ENCODE results near the gene TNFRSF14. TPM values are rescaled to one million over a fixed set of nuclear protein-coding genes. Genes with fewer than 3 reads are reported as not detected.

Gene TNFRSF14
- total and polyA plus RNA-seq, 2 of the 13 experiments (the other 11 are each of a cell fraction or from before 2014, with no cell fraction given) = 11.9 to 49.9 TPM

GRCh38 chr1:2537784-2538115 is 18.4 kb upstream of the TNFRSF14 start:
- H4K20me1 ChIP-seq (ENCODE audit: insufficient read depth, low read length) = no peaks in the 10 kb centered on the region
- FAIRE-seq = no peak
- H3K4me2 ChIP-seq (ENCODE audit: low read depth, low read length) = no peak overlapping the region
- no peak overlapping the region for H3K4me3 ChIP-seq (replicated peaks in 1 of 3; ENCODE audit: insufficient read depth in 1 of 3, low read depth in 2 of 3, low read length in 3 of 3)
- TF ChIP-seq ZNF598 (CRISPR knock-in tag; IDR thresholded peaks at IDR 0.05; ENCODE audit: borderline replicate concordance) (no peak), ZFP82 (CRISPR knock-in tag; IDR thresholded peaks at IDR 0.05; ENCODE audit: borderline replicate concordance) (no peak), ARHGAP35 (CRISPR knock-in tag; IDR thresholded peaks at IDR 0.05; ENCODE audit: borderline replicate concordance) (no peak), TAF15 (IDR thresholded peaks at IDR 0.05; ENCODE audit: low read depth, low read length, poor library complexity, severe bottlenecking) (no peak), HNF4A (CRISPR knock-in tag; IDR thresholded peaks at IDR 0.05) (no peak), ELK4 (CRISPR knock-in tag; IDR thresholded peaks at IDR 0.05; ENCODE audit: borderline replicate concordance) (no peak), ZXDC (CRISPR knock-in tag; IDR thresholded peaks at IDR 0.05) (no peak), ZNF446 (CRISPR knock-in tag; IDR thresholded peaks at IDR 0.05) (no peak), NCOA1 (CRISPR knock-in tag; IDR thresholded peaks at IDR 0.05) (no peak), HOXD1 (CRISPR knock-in tag; IDR thresholded peaks at IDR 0.05) (no peak), PRDM15 (CRISPR knock-in tag; IDR thresholded peaks at IDR 0.05) (no peak)
- DNase-seq (ENCODE audit: low spot score) = no peak
- 3% methylated on average over 6 of the region's 9 CpGs for WGBS (ENCODE audit: low lambda C conversion rate)
- H3K27me3 ChIP-seq (ENCODE audit: control insufficient read depth in 1 of 2, insufficient read depth in 2 of 2, low read length in 2 of 2) = peaks cover 10 to 47% of the 10 kb centered on the region in 2 experiments; a peak in 4 of 5 replicates
- H3K36me3 ChIP-seq (replicated peaks in 1 of 2; ENCODE audit: control insufficient read depth in 1 of 2, insufficient read depth in 2 of 2, low read length in 2 of 2) = no peaks in the 10 kb centered on the region
- intact Hi-C loops (cut with micrococcal nuclease; ENCODE audit: unreplicated experiment) = no loop called here
- no peak overlapping the region for H2AFZ ChIP-seq (ENCODE audit: low read length)
- ATAC-seq = no peak
- no TSS peak for BruUV-seq (replicated peaks)
- no peak overlapping the region for H3K27ac ChIP-seq (ENCODE audit: extremely low read length, insufficient read depth, low read length)
- in situ Hi-C loops (cut with HindIII; ENCODE audit: extremely low pct_ligation_motif_present, low pct_unique_long_range_greater_than_20kb) = no loop called here
- no peak overlapping the region for H3K9ac ChIP-seq (ENCODE audit: insufficient read depth, low read depth, low read length)
- no peaks in the 10 kb centered on the region for H3K9me3 ChIP-seq (ENCODE audit: low read length)
- no peaks in the 10 kb centered on the region for H3K79me2 ChIP-seq (ENCODE audit: insufficient read depth, low read length)
- H3K4me1 ChIP-seq (ENCODE audit: insufficient read depth, low read length) = peaks cover 19% of the 10 kb centered on the region
- ChIA-PET POLR2A (no interaction called here), CTCF (ENCODE audit: low intra/inter-chr PET ratio, low total read pairs) (no interaction called here)

Data from HepG2 (cell line).